Esophagus muscularis mucosa (tissue), 4 donors: ENCODE measurements around the gene STAT2.

Experiments used
- CTCF ChIP-seq, 3 experiments: fragments of 200-600 bp in 2 of 3; fragments of 450-650 bp in 1 of 3; sonication (generic) in 2 of 3; IDR thresholded peaks; one replicate each; pipeline ENCODE4 v1.5.1; 2017 to 2019; ENCODE audit warnings: antibody characterized with exemption in 3 of 3, mild to moderate bottlenecking in 2 of 3, moderate library complexity in 1 of 3
- EP300 ChIP-seq: sonication (generic); formaldehyde crosslinking; IDR thresholded peaks from one replicate; pipeline ENCODE4 v1.6.1; 2017; ENCODE audit warnings: antibody characterized with exemption
- POLR2A ChIP-seq: fragments of 450-650 bp; IDR thresholded peaks from one replicate; pipeline ENCODE4 v1.6.1; 2017; ENCODE audit warnings: antibody characterized with exemption, moderate library complexity, mild to moderate bottlenecking, low read depth
- POLR2AphosphoS5 ChIP-seq, 2 donors: sonication (generic); formaldehyde crosslinking; IDR thresholded peaks; one replicate each; pipeline ENCODE4 v1.6.1; 2017; ENCODE audit warnings: antibody characterized with exemption in 2 of 2

GRCh38 chr12:56334490-56334793 lies 25.5 kb downstream of the STAT2 start:
- TF ChIP-seq POLR2A (no peak), CTCF (IDR thresholded peaks at IDR 0.05) (no peak), POLR2AphosphoS5 (IDR thresholded peaks at IDR 0.05) (no peak), EP300 (no peak)
